Measurements from ENCODE around the gene FBXL3. TPM values are rescaled to one million over a fixed set of nuclear protein-coding genes. Genes with fewer than 3 reads are reported as not detected.

FBXL3 gene
- total and polyA plus RNA-seq, 2 of the 8 experiments (the other 6 are each of a cell fraction or from before 2014, with no cell fraction given), result 4.9 to 14.9 TPM

GRCh38 chr13:76976929-76977328 is 50.0 kb downstream of the FBXL3 start:
- H4K5ac ChIP-seq (ENCODE audit: insufficient read length, low read depth, low read length), result no peak overlapping the region
- H3K4me3 ChIP-seq (ENCODE audit: extremely low read depth in 1 of 4, insufficient read depth in 2 of 4, low read depth in 3 of 4, low read length in 4 of 4), result no peak overlapping the region
- H3K4ac ChIP-seq (replicated peaks; ENCODE audit: insufficient read length, low read depth, low read length), result no peak overlapping the region
- no peaks in the 10 kb centered on the region for H3K9me3 ChIP-seq (ENCODE audit: insufficient read depth in 2 of 2, low read depth in 1 of 2, low read length in 1 of 2)
- H4K8ac ChIP-seq (ENCODE audit: extremely low read depth, insufficient read depth, low read length), result no peak overlapping the region
- POLR2A ChIA-PET (ENCODE audit: partially characterized antibody), result no interaction called here
- no peak for DNase-seq (ENCODE audit: low read depth in 1 of 2, low spot score in 2 of 2)
- H2BK120ac ChIP-seq (replicated peaks; ENCODE audit: low read depth, low read length), result no peak overlapping the region
- no peak overlapping the region for H2BK5ac ChIP-seq (ENCODE audit: low read depth, low read length)
- H4K20me1 ChIP-seq (replicated peaks in 1 of 2; ENCODE audit: control insufficient read depth in 1 of 2, insufficient read depth in 2 of 2, low read length in 2 of 2), result no peaks in the 10 kb centered on the region
- H3K27ac ChIP-seq (ENCODE audit: low read depth, low read length), result no peak overlapping the region
- H3K9ac ChIP-seq (replicated peaks in 1 of 4; ENCODE audit: extremely low read depth in 1 of 4, low read depth in 3 of 4, low read length in 3 of 4), result no peak overlapping the region
- no peak overlapping the region for H2BK15ac ChIP-seq (ENCODE audit: low read length)
- H3K56ac ChIP-seq (replicated peaks; ENCODE audit: insufficient read length, low read depth, low read length), result no peak overlapping the region
- H3K79me1 ChIP-seq (ENCODE audit: low read depth, low read length), result no peaks in the 10 kb centered on the region
- H2AK5ac ChIP-seq (ENCODE audit: low read depth, low read length), result no peak overlapping the region
- no peaks in the 10 kb centered on the region for H3K79me2 ChIP-seq (ENCODE audit: control insufficient read depth in 1 of 2, insufficient read depth in 2 of 2, low read length in 2 of 2)
- H4K91ac ChIP-seq (replicated peaks; ENCODE audit: insufficient read length, low read length), result no peak overlapping the region
- no peak overlapping the region for H3K18ac ChIP-seq (ENCODE audit: extremely low read depth, low read length)
- no peaks in the 10 kb centered on the region for H3K27me3 ChIP-seq (replicated peaks in 1 of 4; ENCODE audit: control insufficient read depth in 3 of 4, extremely low read depth in 1 of 4, insufficient read depth in 3 of 4, low read length in 3 of 4)
- no peak overlapping the region for H2AFZ ChIP-seq (ENCODE audit: low read length)
- no peak overlapping the region for H3K4me2 ChIP-seq (ENCODE audit: insufficient read depth in 1 of 2, low read depth in 2 of 2, low read length in 2 of 2)
- H3K23me2 ChIP-seq (ENCODE audit: low read depth, low read length), result no peaks in the 10 kb centered on the region
- H2BK12ac ChIP-seq (ENCODE audit: low read depth, low read length), result no peak overlapping the region
- no peak for FAIRE-seq
- no peak overlapping the region for H3K14ac ChIP-seq (ENCODE audit: insufficient read length)
- H2BK20ac ChIP-seq (ENCODE audit: low read length), result no peak overlapping the region
- CTCF ChIA-PET (ENCODE audit: partially characterized antibody), result interaction anchor here (0.9 to 2.0 kb wide), 6 partner anchors 9 to 355 kb away, joined by 3 to 9 read pairs (median 5); partner anchors contain the start of gene KCTD12
- H3K23ac ChIP-seq (ENCODE audit: insufficient read length), result no peak overlapping the region
- H3K36me3 ChIP-seq (ENCODE audit: control insufficient read depth in 2 of 4, insufficient read depth in 4 of 4, low read length in 3 of 4), result no peaks in the 10 kb centered on the region; a peak in 1 of 8 replicates
- H3K4me1 ChIP-seq (replicated peaks in 1 of 4; ENCODE audit: control insufficient read depth in 3 of 4, insufficient read depth in 4 of 4, low read length in 3 of 4), result 0 out of 7 replicates have a peak, but pooled peaks cover 0 to 2% (median 0%) of the 10 kb centered on the region in 4 experiments
- no peak for TF ChIP-seq SIX5 (IDR thresholded peaks at IDR 0.05; ENCODE audit: low read depth, low read length)
- no peak for TF ChIP-seq TAF1 (IDR thresholded peaks at IDR 0.05; ENCODE audit: low read depth, low read length)
- TF ChIP-seq RFX5 (IDR thresholded peaks at IDR 0.05; ENCODE audit: borderline replicate concordance, low read depth, low read length), result no peak
- TF ChIP-seq TEAD4 (IDR thresholded peaks at IDR 0.05; ENCODE audit: low read depth, low read length), result no peak
- no peak for TF ChIP-seq CHD1 (IDR thresholded peaks at IDR 0.05; ENCODE audit: low read depth, low read length)
- TF ChIP-seq MAX (IDR thresholded peaks at IDR 0.05), result no peak
- 95% methylated on average over 5 of the region's 5 CpGs; no CpG with 5 or more reads in 1 of the 2 experiments for WGBS, 2 experiments (ENCODE audit: extremely low coverage in 1 of 2, insufficient coverage in 1 of 2, insufficient read length in 1 of 2, insufficient replicate concordance in 2 of 2, low coverage in 1 of 2, low lambda C conversion rate in 2 of 2, missing lambda C conversion rate in 1 of 2)
